Stimulated activated naive CD8-positive, alpha-beta T cell treated with anti-CD3 and anti-CD28 coated beads, Interleukin-15, Interleukin-2, amounts not matched to agents 100 U/mL and 50 U/mL, for 24 hours (primary cell): ENCODE data around the gene MCRS1.
"Not testable (repeated sequence)": the region's sequence is repeated elsewhere in the genome, so short reads cannot be mapped to it uniquely, and the experiment has no call there.

Experiments
- ATAC-seq: fragments of 150-1000 bp; cut with Tn5 transposase; one replicate; pipeline ENCODE4 v1.10.0; 2021
- DNase-seq: peaks from one replicate; pipeline ENCODE4 v3.0.0; 2021

MCRS1 gene, protein sequence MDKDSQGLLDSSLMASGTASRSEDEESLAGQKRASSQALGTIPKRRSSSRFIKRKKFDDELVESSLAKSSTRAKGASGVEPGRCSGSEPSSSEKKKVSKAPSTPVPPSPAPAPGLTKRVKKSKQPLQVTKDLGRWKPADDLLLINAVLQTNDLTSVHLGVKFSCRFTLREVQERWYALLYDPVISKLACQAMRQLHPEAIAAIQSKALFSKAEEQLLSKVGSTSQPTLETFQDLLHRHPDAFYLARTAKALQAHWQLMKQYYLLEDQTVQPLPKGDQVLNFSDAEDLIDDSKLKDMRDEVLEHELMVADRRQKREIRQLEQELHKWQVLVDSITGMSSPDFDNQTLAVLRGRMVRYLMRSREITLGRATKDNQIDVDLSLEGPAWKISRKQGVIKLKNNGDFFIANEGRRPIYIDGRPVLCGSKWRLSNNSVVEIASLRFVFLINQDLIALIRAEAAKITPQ

DNA sequence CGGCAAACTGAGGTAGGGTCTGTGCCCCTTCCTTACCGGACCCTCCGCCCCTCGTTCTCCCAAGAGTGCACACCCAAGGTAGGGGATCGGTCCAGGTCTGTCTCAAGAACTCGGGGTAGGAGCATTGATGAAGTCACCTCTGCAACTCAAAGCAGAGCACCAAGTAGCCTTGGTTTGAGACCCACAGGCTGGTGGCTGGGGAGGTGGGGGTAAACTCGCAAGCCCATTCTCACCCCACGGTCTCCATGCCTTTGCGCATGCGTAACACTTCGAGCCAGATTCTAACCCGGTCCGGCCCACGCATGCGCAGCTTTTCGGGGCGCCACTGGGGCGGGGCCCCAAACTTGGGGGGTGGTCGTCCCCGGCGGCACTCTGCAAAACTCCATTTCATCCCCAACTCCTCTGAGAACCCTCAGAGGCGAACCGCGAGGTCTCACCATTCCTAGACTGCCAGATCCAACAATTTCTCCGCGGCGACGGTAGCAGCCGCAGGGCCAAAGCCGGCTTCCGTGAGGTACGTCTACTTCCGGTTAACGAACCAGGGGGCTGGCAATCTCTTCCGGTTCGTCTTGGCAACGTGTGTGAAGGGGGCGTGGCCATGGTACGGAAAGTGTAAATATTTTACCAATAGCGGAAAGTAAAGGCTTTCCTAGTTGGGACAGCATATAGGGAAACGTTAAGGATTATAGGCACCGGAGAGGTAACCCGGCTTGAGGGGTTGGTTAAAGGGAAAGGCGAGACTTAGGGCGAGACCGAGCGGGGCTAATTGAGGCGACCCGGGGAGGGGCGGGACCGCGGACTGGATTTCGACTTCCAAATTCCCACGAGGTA, at the start of gene MCRS1:
TSS of gene MCRS1 (minus strand) at position 532 of the 831 bp plus-strand sequence. CDS start 1,411 bp downstream, outside the sequence.
- peak; percentile 89 for ATAC-seq

DNA sequence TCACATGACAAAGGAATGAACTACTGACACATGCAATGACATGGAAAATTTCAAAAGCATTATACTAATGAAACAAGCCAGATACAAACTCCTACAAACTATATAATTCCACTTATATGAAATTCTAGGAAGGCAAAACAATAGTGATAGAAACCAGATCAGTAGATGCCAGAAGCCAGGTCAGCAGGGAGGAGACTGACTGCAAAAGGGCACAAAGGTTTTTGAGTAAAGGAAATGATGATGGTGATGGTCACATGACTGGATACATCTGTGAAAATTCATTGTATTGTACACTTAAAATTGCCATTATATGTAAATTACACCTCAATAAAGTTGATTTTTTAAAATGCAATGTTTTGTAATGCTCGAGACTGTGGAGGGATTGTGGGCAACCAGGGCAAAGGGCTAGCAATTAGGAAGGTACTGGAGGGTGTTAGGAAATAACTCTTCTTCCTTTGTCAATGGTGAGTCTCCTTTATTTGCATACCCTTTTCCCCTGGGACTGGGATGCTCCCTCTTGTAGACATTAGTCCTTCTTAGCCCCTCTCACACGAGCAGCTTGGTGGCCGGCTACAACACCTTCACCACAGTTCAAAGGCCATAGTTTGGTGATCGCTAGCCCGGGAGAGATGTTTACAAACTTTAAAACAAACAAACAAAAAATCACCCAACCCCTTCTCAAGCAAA, 48.7 kb upstream of the MCRS1 start:
- ATAC-seq, result no peak
- no peak for DNase-seq

More for the DNA sequence above, at the start of gene MCRS1:
- DNase-seq, result peak; percentile 93

DNA sequence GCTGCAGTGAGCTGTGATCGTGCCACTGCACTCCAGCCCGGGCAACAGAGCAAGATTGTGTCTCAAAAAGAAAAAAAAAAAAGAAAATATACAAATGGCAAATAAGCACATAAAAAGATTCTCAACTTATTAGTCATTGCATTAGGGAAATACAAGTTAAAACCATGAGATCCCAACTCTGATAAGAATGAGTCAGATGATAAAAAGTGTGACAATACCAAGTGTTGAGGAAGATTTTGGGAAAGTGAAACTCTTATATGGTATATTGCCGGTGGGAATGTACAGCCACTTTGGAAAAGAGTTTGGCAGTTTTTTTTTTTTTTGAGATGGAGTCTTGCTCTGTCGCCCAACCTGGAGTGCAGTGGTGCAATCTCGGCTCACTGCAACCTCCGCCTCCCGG, 47.8 kb upstream of the MCRS1 start:
- no peak for DNase-seq
- ATAC-seq, result no peak

DNA sequence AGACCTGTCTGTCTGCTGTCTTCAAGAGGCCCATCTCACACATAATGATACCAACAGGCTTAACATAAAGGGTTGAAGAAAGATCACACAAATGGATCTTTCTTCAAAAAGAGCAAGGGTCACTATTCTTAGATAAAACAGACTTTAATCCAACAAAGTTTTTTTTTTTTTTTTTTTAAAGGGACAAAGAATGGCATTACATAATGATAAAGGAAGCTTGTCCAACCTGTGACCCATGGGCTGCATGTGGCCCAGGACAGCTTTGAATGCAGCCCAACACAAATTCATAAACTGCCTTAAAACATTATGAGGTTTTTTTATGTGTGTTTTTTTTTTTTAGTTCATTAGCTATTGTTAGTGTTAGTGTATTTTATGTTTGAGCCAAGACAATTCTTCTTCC, 44.3 kb upstream of the MCRS1 start:
- ATAC-seq, result no peak
- no peak for DNase-seq

DNA sequence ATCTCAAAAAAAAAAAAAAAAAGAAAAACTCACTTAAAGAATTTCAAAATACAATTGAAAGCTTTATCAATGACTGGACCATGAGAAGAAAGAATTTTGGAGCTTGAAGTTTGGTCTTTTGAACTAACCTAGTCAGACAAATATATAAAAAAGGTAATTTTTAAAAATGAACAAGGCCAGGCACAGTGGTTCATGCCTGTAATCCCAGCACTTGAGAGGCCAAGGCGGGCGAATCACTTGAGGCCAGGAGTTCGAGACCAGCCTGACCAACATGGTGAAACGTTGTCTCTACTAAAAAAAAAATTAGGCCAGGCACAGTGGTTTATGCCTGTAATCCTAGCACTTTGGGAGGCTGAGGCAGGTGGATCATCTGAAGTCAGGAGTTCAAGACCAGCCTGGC, 42.8 kb upstream of the MCRS1 start:
- not testable (repeated sequence) for DNase-seq, ATAC-seq

DNA sequence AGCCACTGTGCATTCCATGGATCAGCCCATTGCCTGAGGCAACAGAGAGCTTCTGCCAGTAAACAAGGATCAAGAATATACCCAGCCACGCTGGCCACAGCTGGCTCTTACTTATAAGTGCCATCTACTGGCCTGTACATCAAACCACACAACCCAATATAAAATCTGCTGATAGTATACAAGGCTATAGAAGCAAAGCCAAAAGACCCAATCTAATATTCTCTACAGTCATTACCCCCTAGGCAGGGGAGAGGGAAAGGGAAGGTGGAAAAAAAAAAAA, 41.9 kb upstream of the MCRS1 start:
- DNase-seq (no peak), ATAC-seq (no peak)

DNA sequence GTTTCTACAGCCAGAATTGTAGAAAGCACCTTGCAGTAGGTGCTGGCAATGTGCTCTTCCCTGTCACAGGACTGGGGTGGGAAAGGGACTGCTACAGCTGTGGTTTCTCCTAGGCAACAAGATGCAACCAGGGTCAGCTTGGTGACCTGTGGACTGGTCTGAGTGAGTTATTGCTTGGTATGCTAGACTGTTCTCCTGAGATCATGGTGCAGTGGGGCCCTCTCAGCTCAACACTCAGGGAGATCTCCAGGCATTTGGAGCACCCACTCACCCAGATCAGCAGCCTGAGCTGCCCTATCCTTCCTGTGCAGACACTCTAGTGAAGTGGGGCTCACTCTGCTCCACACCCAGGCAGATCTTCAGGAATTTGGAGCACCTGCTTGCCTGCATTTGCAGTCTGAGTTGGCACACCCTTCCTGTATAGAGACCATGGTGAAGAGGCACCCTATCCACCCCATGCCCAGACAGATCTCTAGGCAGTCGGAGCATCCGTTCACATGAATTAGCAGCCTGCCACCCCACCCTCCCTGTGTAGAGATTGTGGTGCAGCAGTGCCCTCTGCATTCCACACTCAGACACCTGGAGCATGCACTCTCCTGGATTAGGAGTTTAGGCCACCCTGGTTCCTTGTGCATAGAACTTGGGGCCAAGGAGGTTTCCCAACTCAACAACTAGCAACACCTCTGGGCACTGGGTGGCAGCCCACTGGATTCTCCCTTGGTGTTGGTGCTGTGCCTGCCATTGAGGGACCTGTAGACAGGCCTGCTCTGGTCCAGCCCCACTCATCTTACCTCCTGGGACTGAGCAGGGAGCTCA, 41.3 kb upstream of the MCRS1 start:
- ATAC-seq (no peak), DNase-seq (no peak)

DNA sequence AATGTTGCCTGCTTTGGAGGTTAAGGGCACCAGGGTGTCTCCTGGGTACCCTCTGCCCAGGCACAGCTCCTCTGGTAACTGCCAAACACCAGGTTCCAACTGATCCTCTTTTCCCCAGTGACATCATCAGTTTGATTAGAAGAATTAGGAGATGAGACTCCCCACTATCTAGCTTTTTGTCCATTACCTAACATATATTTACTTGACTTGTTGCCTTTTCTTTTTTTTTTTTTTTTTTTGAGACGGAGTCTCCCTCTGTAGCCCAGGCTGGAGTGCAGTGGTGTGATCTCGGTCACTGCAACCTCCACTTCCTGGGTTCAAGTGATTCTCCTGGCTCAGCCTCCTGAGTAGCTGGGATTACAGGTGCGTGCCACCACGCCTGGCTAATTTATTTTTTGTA, 37.6 kb upstream of the MCRS1 start, which contains the start of gene FAM186B:
TSS of gene FAM186B (minus strand) at position 101 of the 400 bp plus-strand sequence. CDS start 162 bp downstream, outside the sequence.
- not testable (repeated sequence) for ATAC-seq, DNase-seq

DNA sequence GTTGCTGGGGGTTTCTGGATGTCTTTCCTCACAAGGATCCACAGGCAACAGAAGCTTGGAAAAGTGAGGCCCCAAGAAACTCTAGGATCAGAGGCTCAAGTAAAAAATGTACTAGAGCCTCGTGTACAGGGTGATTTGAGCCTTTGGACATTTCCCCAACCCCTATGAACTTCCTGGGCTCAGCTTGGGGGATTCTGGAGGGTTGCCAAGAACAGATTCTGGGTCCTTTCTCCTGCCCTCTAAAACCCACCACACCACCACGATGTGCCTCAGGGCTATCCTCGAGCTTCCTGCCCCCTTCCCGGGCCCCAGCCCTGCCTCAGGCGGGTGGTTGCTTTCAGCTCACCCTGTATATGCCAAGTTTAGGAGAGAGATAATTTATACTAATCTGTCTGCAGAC, 36.9 kb upstream of the MCRS1 start:
- DNase-seq, result no peak

DNA sequence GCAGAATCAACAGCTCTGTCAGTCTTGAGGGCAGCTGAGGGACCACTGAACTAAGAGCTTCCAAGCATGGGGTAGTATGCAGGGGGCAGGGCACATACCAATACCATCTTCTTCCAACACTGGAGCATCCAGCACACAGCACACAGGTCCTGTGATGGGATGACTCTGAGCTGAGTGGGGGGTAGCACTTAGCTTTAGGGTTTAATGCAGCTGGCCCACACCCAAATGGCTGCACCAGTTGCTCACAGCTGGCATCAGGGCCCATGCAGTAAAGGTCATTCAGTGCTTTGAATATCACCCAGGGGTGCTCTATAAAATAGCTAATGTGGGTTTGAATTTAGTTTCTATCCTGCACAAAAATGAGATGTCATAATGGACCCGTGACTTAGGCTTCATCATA, 35.8 kb upstream of the MCRS1 start:
- no peak for DNase-seq
- no peak for ATAC-seq

More for the DNA sequence above, 36.9 kb upstream of the MCRS1 start:
- ATAC-seq, result no peak

DNA sequence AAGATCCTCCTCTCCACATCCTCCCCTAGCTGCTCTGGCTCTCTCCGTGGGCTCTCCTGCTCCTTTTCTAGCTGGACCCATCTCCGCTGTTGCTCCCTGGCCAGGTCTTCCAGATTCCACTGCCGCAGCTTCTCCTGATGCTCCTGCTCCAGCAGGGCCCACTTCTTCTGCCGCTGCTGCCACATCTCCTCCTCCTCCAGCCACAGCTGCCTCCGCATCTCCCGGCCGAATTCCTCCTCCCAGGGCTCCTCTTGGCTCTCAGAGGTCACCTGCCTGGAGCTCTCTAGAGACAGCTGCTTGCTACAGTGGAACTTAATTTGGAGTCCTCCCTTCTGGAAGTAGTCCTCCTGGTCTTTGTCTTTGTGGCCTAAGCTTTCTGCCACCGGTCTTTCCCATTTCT, 32.0 kb upstream of the MCRS1 start:
- ATAC-seq (no peak), DNase-seq (no peak)

DNA sequence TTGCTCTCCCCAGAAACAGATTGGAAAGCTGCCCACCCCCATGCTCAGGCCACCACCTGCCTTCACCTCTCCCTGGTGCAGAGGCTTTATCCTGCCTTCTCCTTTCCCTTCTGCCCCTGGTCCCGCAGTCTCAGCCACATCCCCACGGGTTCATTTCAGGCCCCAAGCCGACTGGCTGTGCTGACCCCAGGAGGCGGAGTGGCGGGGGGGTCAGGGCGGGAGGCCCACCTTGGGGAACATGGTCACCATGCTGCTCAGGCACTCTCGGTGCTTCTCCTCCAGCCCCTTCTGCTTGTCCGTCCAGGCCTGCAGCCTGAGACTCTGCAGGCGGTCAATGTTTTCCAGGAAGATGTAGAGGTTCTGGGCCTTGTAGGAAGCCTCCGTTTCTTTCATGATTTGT, 30.6 kb upstream of the MCRS1 start:
- ATAC-seq (no peak), DNase-seq (no peak)

DNA sequence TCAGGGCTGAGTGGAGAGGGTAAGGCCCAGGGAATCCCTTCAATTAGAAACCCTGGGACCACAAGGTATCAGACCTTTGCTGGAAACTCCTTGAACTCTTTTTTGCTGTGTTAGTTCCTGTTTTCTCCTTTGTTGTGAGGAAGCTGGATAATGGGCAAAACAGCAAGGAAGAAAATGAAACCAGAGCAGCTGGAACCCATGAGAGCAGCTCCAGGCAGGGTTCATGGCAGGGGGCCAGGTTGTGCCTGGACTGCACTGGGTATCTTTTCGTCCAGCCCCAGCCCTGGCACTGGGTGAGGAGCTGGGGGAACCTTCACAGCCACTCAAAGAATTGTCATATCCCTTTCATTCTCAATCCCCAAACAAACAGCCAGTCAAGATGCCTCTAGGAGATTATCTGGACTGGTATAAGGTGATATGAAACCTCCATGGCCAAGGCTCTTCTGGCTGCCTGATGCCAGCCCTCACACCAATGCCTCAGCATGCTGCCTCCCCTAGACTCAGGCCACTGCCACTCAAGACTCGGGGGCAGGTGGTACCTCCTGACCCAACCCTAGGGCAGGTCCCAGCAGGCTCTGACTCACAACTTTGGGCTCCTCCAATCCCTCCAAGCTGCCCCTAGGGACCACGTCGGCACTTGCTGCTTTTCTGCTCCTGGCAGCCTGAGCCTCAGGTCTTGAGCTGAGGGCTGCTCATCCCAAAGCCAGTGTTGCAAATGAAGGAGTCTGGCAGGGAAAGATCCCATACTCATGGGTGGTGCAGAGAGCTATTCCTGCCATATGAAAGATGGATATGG, 21.0 kb upstream of the MCRS1 start:
- DNase-seq, result no peak

DNA sequence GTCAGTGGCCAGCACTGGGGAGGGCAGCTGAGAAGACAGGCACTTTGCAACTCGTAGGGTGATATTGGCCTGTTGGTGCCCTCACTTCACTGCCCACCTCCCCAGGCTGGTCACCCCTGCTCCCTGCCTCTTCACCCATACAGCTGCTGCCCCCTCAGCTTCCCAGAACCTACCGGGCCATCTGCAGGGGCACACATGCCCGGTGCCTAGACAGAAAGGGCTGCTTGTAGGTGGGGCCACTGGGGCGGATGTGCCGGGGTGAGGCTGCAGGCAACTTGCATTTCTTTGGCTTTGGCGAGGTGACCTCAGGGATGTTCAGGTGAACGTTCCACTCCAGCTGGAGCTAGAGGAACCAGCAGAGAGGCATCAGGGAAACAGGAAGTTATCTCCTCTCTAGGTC, 20.3 kb upstream of the MCRS1 start:
- DNase-seq (no peak), ATAC-seq (no peak)

More for the DNA sequence above, 21.0 kb upstream of the MCRS1 start:
- ATAC-seq, result no peak

DNA sequence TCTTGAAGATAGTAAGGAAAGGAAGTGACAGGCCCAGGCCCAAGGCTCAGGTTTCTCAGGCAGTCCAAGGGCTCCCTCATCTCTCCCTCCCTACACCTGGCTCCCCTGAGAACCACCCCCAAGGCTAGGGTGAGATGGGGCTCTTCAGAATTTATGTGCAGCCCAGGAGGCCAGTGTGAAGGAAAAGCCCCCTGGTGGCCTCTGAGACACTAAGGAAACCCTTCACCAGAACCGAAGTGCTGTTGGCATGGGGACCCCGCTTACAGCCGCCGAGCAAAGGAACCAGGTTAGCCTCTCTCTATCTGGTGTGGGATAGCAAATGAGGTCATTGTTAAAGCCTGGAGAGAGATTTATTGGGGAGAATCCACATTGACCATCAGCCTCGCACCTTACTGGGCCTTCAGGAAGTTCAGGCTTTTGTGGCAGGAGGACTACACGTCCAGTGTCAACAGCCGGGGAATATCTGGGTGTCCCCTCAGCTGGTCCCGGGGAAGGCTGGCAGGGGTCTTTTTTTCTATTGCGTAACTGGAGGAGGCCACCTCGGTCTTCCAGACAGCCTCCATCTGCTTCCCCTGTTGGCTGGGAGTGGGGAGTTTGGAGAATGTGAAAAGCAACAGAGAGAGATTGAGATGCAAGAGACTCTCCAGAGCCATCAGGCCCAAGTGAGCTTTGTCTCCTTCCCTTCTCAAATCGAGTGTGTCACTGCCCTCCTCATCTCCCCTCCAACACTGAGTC, 19.4 kb upstream of the MCRS1 start:
- ATAC-seq (no peak), DNase-seq (no peak)

DNA sequence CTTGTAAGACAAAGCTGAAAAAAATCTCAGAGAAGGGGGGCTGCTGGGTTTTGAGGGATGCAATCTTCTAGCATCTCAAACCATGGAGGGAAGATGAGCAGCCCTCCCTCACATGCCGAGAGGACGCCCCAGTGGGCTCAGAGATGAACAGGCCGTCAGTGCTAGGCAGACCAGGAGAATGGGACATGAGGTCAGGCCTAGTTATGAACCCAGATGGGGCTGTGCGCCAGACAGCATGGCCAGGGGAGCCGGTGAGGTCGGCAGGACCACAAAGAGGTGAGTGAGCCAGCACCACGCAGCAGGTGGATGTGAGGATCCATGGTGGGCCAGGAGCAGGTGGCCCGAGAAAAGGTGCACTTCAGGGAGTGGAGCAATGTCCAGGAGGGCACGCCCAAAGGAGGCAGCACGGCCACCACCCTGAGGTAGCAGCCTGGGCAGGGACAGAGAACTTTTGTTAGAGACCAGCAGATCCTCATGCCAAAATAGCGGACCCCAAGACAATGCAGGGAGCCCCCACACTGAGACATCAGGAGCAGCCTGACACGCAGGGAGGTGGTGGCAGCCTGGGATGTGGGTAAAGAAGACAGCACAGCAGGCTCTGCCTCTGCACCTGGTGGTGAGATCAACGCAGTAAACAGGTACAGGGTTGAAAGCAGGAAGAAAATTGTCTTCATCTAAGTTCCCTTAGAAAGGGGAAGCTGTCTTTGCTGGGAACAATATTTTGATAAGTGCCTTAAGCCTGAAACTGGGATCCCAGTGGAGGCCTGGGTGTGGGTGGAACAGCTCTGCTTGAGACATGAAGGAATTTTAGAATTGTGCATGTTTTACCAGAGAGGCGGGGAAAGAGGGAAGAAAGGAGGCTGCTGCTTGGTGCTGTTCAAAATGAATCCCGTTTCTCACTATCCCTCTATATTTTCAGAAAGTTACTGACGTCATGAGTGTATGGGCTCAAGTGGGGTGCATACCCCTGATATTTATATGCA, 17.8 kb upstream of the MCRS1 start:
- ATAC-seq, result no peak

DNA sequence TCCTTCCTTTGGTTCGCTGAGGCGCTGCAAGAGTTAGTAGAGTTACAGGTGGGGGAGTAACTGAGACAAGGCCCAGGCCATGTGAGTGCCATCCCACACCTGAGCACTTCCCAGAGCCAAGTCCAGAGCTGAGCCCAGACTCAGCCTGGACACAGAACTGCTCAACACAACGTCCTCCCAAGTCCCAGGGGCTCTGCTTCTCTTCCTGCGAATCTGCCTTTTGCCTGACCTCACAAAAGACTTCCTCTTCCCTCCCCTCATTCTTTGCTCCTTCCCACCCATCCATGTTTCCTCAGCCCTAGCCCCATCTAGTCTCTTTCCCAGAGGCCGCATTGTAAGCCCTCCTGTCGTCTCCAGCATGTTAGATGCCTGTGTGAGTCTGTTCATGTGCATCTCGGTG, 16.6 kb upstream of the MCRS1 start:
- DNase-seq (no peak), ATAC-seq (no peak)

More for the DNA sequence above, 17.8 kb upstream of the MCRS1 start:
- DNase-seq, result no peak

DNA sequence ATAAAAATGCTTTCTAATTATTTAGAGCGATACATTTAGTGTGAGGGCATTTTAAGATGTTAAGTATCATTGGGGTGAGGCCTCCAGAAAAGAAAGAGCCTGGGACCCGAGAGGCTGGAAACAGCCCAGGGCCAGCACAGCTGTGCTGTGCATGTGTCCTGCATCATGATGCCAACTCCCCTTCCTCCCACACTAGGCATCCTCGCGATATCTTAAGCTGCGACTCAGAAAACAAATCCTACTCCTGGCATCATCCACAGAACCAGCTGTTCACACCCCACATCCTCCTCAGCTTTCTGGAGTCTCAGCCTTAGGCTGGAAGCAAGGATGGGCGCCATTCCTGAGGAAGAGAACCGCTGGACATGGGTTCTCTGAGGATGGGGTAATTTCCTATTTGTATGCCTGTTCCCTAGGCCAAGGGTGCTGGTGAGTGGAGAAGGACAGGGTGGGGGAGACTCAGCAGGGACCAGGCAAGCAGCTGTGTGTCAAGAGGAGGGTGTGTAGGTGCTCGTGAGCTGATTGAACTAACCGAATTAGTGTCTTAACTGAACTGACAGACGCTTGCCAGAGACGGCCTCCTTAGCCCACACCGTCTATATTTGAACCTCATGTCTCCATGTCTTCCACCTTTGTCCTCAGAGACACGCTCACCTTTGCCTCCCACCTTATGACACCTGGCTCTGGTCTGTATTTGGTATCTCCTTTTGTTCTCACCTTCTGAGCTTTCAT, 15.6 kb upstream of the MCRS1 start:
- no peak for DNase-seq
- ATAC-seq, result no peak
